Panc1 (cell line): Measurements from ENCODE around the gene TRERF1.

Source experiments
- TF ChIP-seq, protein P1 (sequence below): fragments of 450-650 bp; IDR thresholded peaks from 2 replicates; pipeline ENCODE4 v1.5.1; 2017; ENCODE audit warnings: mild to moderate bottlenecking
- TF ChIP-seq, protein P2 (sequence below), 2 experiments: IDR thresholded peaks; 2 replicates each; pipeline ENCODE4 v1.6.1; 2011 to 2012; ENCODE audit warnings: low read depth in 2 of 2, control low read depth in 1 of 2, low read length in 1 of 2, mild to moderate bottlenecking in 1 of 2, moderate library complexity in 1 of 2; ENCODE audit not compliant: insufficient read depth in 1 of 2

DNA sequence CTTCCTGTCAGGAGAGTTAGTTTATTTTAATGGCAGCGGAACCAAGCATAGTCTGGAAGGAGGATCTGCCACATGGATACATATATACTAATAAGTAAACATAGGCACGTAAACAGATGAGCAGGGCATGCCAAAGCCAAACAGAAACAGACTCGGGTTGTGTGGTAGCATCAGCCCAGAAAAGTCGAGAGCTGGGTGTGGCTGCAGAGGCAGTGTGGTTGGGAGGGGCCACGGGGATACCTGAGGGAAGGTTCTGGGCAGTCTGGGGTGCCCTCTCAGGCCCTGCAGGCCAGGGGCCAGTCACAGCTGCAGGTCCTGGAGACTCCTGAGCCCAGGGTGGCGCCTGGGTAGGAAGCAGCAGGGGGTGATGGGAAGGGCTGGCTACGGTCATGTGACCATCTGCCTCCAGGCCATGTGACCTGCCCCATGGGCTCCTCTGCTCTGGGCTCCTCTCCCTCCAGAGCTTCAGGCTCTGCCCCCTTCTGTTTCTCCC lies 191.3 kb downstream of the TRERF1 start:
- TF ChIP-seq, protein P1, sequence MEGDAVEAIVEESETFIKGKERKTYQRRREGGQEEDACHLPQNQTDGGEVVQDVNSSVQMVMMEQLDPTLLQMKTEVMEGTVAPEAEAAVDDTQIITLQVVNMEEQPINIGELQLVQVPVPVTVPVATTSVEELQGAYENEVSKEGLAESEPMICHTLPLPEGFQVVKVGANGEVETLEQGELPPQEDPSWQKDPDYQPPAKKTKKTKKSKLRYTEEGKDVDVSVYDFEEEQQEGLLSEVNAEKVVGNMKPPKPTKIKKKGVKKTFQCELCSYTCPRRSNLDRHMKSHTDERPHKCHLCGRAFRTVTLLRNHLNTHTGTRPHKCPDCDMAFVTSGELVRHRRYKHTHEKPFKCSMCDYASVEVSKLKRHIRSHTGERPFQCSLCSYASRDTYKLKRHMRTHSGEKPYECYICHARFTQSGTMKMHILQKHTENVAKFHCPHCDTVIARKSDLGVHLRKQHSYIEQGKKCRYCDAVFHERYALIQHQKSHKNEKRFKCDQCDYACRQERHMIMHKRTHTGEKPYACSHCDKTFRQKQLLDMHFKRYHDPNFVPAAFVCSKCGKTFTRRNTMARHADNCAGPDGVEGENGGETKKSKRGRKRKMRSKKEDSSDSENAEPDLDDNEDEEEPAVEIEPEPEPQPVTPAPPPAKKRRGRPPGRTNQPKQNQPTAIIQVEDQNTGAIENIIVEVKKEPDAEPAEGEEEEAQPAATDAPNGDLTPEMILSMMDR, result no peak
- TF ChIP-seq, protein P2, sequence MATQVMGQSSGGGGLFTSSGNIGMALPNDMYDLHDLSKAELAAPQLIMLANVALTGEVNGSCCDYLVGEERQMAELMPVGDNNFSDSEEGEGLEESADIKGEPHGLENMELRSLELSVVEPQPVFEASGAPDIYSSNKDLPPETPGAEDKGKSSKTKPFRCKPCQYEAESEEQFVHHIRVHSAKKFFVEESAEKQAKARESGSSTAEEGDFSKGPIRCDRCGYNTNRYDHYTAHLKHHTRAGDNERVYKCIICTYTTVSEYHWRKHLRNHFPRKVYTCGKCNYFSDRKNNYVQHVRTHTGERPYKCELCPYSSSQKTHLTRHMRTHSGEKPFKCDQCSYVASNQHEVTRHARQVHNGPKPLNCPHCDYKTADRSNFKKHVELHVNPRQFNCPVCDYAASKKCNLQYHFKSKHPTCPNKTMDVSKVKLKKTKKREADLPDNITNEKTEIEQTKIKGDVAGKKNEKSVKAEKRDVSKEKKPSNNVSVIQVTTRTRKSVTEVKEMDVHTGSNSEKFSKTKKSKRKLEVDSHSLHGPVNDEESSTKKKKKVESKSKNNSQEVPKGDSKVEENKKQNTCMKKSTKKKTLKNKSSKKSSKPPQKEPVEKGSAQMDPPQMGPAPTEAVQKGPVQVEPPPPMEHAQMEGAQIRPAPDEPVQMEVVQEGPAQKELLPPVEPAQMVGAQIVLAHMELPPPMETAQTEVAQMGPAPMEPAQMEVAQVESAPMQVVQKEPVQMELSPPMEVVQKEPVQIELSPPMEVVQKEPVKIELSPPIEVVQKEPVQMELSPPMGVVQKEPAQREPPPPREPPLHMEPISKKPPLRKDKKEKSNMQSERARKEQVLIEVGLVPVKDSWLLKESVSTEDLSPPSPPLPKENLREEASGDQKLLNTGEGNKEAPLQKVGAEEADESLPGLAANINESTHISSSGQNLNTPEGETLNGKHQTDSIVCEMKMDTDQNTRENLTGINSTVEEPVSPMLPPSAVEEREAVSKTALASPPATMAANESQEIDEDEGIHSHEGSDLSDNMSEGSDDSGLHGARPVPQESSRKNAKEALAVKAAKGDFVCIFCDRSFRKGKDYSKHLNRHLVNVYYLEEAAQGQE (IDR thresholded peaks at IDR 0.05; ENCODE audit: insufficient read depth in 1 of 2, low read depth in 2 of 2, low read length in 1 of 2), result no peak
